ENCODE results near the gene MEOX2. TPM values are rescaled to one million over a fixed set of nuclear protein-coding genes. Genes with fewer than 3 reads are reported as not detected.

The MEOX2 gene
- total RNA-seq, 1 experiment from 2014 or later = not detected

GRCh38 chr7:15580604-15581351 lies 105.7 kb downstream of the MEOX2 start:
- no peaks in the 10 kb centered on the region for H3K9me2 ChIP-seq (replicated peaks; ENCODE audit: low read length)
- H3K4me3 ChIP-seq (ENCODE audit: low read length) = no peak overlapping the region
- H2AFZ ChIP-seq (ENCODE audit: low read length) = no peak overlapping the region
- H3K9me3 ChIP-seq (ENCODE audit: low read length) = 0 out of 2 replicates have a peak, but pooled peaks cover 9% of the 10 kb centered on the region
- ChIA-PET POLR2A (ENCODE audit: unreplicated experiment) (no interaction called here), CTCF (no interaction called here)
- no peak for ATAC-seq
- no peaks in the 10 kb centered on the region for H3K79me2 ChIP-seq (ENCODE audit: low read length)
- H3F3A ChIP-seq (ENCODE audit: low read length, unreplicated experiment) = no peaks in the 10 kb centered on the region
- H3K27me3 ChIP-seq (ENCODE audit: low read length) = no peaks in the 10 kb centered on the region
- H3K27ac ChIP-seq (ENCODE audit: low read length) = no peak overlapping the region
- TF ChIP-seq EZH2phosphoT487 (IDR thresholded peaks at IDR 0.05; ENCODE audit: borderline replicate concordance, low read length) (no peak), EZH2 (IDR thresholded peaks at IDR 0.05; ENCODE audit: low read length, unreplicated experiment) (no peak), CTCF (conservative IDR thresholded peaks at IDR 0.05; ENCODE audit: low read depth, low read length) (no peak)
- DNase-seq = no peak
- no TSS peak for BruUV-seq (replicated peaks)
- H4K20me1 ChIP-seq (ENCODE audit: low read length) = no peaks in the 10 kb centered on the region
- no peak overlapping the region for H3K4me2 ChIP-seq (ENCODE audit: low read length)
- no peaks in the 10 kb centered on the region for H3K4me1 ChIP-seq (ENCODE audit: insufficient read depth, low read length)
- intact Hi-C loops (cut with micrococcal nuclease) = no loop called here
- no peak overlapping the region for H3K9ac ChIP-seq (ENCODE audit: low read length)
- H3K36me3 ChIP-seq (ENCODE audit: low read depth, low read length) = no peaks in the 10 kb centered on the region

DNA sequence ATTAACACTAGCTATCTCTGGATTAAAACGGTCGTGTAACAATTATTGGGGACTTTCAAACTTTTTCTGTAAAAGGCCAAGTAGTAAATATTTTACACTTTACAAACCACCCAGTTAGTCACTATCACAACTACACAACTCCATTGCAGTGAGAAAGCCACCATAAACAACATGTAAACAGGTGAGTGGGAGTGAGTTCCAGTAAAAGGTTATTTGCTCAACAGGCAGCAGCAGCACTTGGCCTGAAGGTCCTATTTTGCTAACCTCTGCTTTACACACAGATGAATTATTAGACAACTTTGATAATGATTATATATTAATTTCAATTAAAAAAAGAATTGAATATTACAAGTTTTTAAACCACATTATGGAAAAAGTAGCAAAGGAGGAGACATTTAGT lies 108.9 kb downstream of the MEOX2 start:
- Histone ChIP-seq H3K4me3 (ENCODE audit: low read length) (no peak overlapping the region), H3K9me3 (ENCODE audit: low read length) (no peaks in the 10 kb centered on the region), H3K4me2 (ENCODE audit: low read length) (no peak overlapping the region), H3K27ac (ENCODE audit: low read length) (no peak overlapping the region), H3F3A (ENCODE audit: low read length, unreplicated experiment) (no peaks in the 10 kb centered on the region), H3K4me1 (ENCODE audit: insufficient read depth, low read length) (no peaks in the 10 kb centered on the region), H3K36me3 (ENCODE audit: low read depth, low read length) (no peaks in the 10 kb centered on the region), H2AFZ (ENCODE audit: low read length) (no peak overlapping the region), H3K9me2 (replicated peaks; ENCODE audit: low read length) (no peaks in the 10 kb centered on the region), H4K20me1 (ENCODE audit: low read length) (no peaks in the 10 kb centered on the region), H3K9ac (ENCODE audit: low read length) (no peak overlapping the region), H3K27me3 (ENCODE audit: low read length) (no peaks in the 10 kb centered on the region), H3K79me2 (ENCODE audit: low read length) (no peaks in the 10 kb centered on the region)
- no peak for DNase-seq
- no peak for TF ChIP-seq EZH2 (IDR thresholded peaks at IDR 0.05; ENCODE audit: low read length, unreplicated experiment)
- intact Hi-C loops (cut with micrococcal nuclease) = no loop called here
- no TSS peak for BruUV-seq (replicated peaks)
- no peak for ATAC-seq
- CTCF ChIA-PET = no interaction called here
- POLR2A ChIA-PET (ENCODE audit: unreplicated experiment) = no interaction called here

- BruUV-seq (replicated peaks) = no TSS peak
Measured at GRCh38 chr7:15571301-15571878, 115.1 kb downstream of the MEOX2 start.

More at GRCh38 chr7:15571301-15571878, 115.1 kb downstream of the MEOX2 start:
- H3K4me1 ChIP-seq (ENCODE audit: insufficient read depth, low read length) = no peaks in the 10 kb centered on the region
- H3K79me2 ChIP-seq (ENCODE audit: low read length) = no peaks in the 10 kb centered on the region
- no peaks in the 10 kb centered on the region for H3K36me3 ChIP-seq (ENCODE audit: low read depth, low read length)
- no peak overlapping the region for H3K27ac ChIP-seq (ENCODE audit: low read length)
- no peaks in the 10 kb centered on the region for H3K9me2 ChIP-seq (replicated peaks; ENCODE audit: low read length)
- CTCF ChIA-PET = no interaction called here
- no peaks in the 10 kb centered on the region for H3K9me3 ChIP-seq (ENCODE audit: low read length)
- no peaks in the 10 kb centered on the region for H3K27me3 ChIP-seq (ENCODE audit: low read length)
- no peak overlapping the region for H3K4me3 ChIP-seq (ENCODE audit: low read length)
- POLR2A ChIA-PET (ENCODE audit: unreplicated experiment) = no interaction called here
- intact Hi-C loops (cut with micrococcal nuclease) = no loop called here
- no peak overlapping the region for H3K9ac ChIP-seq (ENCODE audit: low read length)
- DNase-seq (peak; percentile 55), ATAC-seq (peak; percentile 89)
- H4K20me1 ChIP-seq (ENCODE audit: low read length) = no peaks in the 10 kb centered on the region
- TF ChIP-seq EZH2phosphoT487 (IDR thresholded peaks at IDR 0.05; ENCODE audit: borderline replicate concordance, low read length) = no peak
- no peak for TF ChIP-seq EZH2 (IDR thresholded peaks at IDR 0.05; ENCODE audit: low read length, unreplicated experiment)
- TF ChIP-seq CTCF (conservative IDR thresholded peaks at IDR 0.05; ENCODE audit: low read depth, low read length) = no peak
- no peaks in the 10 kb centered on the region for H3F3A ChIP-seq (ENCODE audit: low read length, unreplicated experiment)
- no peak overlapping the region for H2AFZ ChIP-seq (ENCODE audit: low read length)
- no peak overlapping the region for H3K4me2 ChIP-seq (ENCODE audit: low read length)

All from PC-3 (cell line).